Stimulated activated CD4-positive, alpha-beta T cell treated with anti-CD3 and anti-CD28 coated beads, Interleukin-15, amount 100 ng/mL, for 1 hour (primary cell): ENCODE data around the gene GPATCH2.
A peak's percentile ranks its signal among the peaks of the same experiment; 100 is the strongest.
"Not testable (repeated sequence)": the region's sequence is repeated elsewhere in the genome, so short reads cannot be mapped to it uniquely, and the experiment has no call there.

ENCODE experiments used
- DNase-seq, 2 donors: peaks; one replicate each; pipeline ENCODE4 v3.0.0-alpha.2; 2020; ENCODE audit warnings: low read depth in 1 of 2, low spot score in 1 of 2

Gene GPATCH2

GRCh38 chr1:217526636-217527035 is 104.3 kb downstream of the GPATCH2 start:
- DNase-seq, result no peak

DNA sequence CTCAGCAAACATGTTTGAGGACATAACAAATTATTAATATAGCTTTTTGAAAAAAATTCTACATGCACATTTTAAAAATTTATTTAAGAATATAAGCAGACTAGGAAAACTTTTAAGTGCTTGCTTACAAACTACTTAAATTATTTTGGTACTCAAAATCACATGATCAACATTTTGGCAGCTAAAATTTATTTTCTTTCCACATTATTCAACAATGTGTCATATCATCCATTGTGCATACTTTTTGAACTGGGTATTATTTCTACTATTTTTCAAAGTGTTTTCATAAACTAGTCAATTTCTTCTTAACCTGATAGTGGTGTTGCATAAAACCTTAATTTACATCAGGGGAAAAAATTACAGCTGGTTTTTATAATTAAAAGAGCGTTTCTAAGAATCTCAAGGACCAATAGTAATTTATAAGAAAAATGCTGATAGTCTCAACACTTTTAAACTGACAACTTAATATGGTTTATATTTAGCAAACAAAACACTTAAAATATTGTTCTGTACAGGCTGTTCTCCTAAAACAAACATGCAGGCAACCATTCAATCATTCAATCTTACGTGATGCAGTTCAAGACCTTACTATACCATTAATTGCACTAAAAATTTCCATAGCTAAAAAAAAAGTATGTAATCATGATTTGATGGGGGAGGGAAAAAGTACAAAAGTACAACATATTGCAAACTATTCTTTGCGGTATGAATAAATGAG is 105.0 kb downstream of the GPATCH2 start:
- no peak for DNase-seq

DNA sequence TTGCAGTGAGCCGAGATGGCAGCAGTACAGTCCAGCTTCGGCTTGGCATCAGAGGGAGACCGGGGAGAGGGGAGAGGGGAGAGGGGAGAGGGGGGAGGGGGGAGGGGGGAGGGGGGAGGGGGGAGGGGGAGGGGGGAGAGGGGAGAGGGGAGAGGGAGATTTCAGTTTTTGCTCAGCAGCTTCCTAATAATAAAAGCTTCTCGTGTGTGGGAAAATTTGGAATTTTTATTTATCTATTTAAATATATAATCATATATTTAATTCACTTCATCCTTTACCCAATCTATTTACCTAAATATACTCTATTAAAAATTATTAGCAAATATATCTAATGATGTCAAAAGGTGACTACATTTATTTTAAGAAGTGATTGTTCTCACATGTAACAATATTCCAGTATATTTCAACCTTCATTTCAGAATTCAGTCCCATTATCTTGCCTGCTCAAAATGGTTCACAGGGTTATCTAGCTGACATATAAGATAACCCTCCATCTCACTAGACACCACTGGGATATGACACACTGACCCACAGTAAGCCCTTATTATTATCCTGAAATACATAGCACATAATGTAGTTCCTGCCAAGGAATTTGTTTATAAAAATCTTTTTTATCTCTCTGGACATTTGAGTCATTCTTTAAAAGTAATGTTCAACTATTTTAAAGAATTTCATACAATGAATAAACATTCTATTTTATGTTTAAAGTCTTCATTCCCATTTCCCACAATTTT is 105.9 kb downstream of the GPATCH2 start:
- no peak for DNase-seq

DNA sequence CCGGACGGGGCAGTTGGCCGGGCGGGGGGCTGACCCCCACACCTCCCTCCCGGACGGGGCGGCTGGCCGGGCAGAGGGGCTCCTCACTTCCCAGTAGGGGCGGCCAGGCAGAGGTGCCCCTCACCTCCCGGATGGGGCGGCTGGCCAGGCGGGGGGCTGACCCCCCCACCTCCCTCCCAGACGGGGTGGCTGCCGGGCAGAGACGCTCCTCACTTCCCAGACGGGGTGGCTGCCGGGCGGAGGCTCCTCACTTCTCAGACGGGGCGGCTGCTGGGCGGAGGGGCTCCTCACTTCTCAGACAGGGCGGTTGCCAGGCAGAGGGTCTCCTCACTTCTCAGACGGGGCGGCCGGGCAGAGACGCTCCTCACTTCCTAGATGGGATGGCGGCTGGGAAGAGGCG is 107.0 kb downstream of the GPATCH2 start:
- not testable (repeated sequence) for DNase-seq

DNA sequence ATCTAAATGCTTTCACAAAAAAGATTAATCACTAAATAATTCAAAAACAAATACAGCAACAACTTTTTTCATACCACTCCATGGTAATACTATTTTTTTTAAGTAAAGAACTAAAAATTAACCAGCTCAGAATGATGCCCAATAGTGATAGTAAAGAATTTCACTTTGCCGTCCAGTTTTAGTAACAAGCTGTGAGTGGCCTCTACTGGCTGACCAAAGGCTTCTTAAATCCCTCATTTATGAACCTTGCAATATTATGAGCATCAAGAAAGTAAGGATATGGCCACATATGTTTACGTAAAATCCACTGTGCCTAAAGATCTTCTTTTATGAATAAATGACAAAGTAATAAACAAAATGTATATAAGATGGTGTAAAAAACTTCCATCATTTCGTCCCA is 108.6 kb downstream of the GPATCH2 start:
- no peak for DNase-seq

DNA sequence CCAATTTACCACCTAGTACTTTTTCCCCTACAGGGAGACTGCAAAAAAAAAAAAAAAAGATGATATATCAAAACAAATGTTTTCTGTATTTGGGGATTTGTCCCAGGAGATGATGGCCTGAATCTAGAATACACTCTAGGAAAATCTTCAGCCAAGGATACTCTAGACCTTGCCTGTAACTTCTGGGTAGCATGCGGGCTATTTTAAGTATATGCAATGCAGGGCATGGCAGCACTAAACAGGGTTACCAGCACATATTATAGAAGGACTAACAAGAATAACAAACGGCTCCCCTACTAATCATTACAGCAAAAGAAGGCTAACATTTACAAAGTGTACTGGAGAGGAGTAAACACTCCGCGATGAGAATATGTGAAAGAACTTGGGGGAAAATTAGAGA is 109.6 kb downstream of the GPATCH2 start:
- no peak for DNase-seq

- DNase-seq, result no peak
Observed at GRCh38 chr1:217506878-217507277, 124.0 kb downstream of the GPATCH2 start.

- no peak for DNase-seq
Observed at GRCh38 chr1:217498209-217498608, 132.7 kb downstream of the GPATCH2 start.

DNA sequence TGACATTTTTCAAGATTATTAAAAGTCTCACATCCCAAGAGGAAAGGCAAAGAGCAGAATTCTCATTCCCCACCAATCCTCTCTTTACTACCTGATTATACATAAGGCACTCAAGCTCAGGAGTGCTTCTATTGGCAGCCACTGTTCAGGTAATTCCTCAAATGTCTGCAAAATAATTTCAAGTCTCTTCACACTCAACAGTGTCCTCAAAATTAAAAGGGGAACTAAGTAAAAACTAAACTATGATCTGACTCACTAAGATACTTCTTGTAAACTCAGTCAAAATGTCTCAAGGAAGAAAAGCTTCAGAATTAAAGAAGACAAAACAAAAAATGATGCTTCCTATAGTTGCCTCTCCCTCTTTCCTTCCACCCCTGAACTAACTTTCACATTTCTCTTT is 135.6 kb downstream of the GPATCH2 start:
- DNase-seq, result no peak

- no peak for DNase-seq
Observed at GRCh38 chr1:217494767-217495166, 136.1 kb downstream of the GPATCH2 start.

- DNase-seq, result no peak
Observed at GRCh38 chr1:217493290-217493689, 137.6 kb downstream of the GPATCH2 start.

- no peak for DNase-seq
Observed at GRCh38 chr1:217484871-217485270, 146.0 kb downstream of the GPATCH2 start.

GRCh38 chr1:217482356-217483102 is 148.4 kb downstream of the GPATCH2 start:
- peak in 1 of 2 donors; percentile 2 for DNase-seq

DNA sequence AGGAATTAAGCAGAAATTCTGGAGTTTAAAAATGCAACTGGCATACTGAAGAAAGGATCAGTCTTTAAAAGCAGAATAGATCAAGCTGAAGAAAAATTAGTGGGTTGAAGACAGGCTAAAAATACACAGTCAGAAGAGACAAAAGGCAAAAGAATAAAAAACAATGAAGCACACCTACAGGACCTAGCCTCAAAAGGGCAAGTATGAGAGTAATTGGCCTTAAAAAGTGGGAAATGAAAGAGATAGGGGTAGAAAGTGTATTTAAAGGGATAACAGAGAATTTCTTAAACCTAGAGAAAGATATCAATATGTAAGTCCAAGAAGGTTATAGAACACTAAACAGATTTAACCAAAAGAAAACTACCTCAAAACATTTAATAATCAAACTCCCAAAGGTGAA is 152.4 kb downstream of the GPATCH2 start:
- no peak for DNase-seq

GRCh38 chr1:217472915-217473314 is 158.0 kb downstream of the GPATCH2 start:
- DNase-seq, result no peak

- no peak for DNase-seq
Observed at GRCh38 chr1:217471403-217471802, 159.5 kb downstream of the GPATCH2 start.

- no peak for DNase-seq
Observed at GRCh38 chr1:217469983-217470382, 160.9 kb downstream of the GPATCH2 start.

DNA sequence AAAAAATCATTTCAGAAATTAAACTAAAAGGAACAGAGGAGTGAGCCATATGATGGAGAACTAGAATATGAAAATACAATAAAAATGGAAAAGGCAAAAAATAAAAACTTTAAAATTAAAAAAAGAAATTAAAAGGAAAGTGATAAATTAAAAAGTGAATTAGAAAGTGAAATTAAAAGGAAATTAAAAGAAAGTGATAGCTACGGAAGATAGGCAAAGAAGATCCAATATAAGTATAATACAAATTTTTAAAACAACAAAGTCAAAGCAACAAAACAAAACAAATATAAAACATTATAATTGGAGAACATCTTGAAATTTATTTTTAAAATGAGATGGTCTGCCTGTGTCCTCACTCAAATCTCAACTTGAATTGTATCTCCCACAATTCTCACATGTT is 165.8 kb downstream of the GPATCH2 start:
- no peak for DNase-seq

GRCh38 chr1:217462666-217463065 is 168.2 kb downstream of the GPATCH2 start:
- DNase-seq, result no peak

DNA sequence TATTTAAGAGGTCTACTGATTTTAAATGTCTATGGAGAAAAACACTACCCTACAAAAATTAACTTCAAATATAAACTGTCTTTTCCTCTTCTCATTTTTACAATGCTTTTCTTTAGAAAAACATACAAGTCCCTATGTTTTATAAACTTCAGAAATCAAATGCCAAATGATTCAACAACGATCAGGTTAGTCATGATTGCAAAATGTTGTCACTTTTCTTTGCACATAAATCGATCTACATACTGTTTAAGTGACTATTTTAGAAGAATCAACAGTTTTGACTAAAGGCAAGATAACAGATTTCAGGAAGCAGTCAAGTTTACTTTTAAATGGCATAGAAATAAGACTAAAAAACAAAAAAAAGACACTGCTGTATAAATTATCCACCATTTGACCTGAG is 168.7 kb downstream of the GPATCH2 start:
- no peak for DNase-seq

DNA sequence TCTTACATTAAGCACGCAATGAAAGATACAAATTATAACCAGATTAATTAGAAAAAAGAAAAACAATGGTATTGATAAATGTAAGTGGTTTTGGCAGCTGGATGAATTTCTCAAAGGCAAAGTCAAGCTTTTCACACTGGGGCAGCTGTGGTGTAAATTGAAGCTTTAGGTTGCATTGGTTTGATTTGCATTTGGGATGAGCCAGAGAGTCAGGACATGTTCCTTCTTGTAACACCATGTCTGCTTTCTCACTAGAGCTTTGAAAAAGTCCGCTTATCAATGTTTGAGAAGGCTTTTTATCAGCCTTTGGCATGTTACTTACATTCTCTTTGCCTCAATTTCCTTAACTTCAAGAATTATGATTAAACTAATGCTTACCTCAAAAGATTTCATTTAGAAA is 173.9 kb downstream of the GPATCH2 start:
- DNase-seq, result no peak

DNA sequence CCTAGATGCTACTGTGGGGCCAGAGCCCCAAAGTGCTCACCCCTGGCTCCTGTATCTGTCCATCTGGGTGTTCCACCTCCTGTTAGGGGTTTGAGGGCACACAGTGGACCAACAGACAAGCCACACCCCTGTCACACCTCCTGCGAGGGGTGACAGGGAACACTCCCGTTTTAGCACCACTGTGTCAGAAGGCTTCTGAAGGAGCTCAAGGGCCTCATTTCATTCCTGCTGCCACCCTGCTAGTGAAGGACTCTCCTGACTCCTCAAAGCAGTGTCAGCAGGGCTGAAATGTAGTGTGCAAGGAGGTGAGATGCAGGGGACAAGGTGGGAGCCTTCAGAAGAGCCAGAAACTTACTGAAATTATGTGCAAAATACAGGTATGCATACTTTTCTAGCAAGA is 174.6 kb downstream of the GPATCH2 start:
- no peak for DNase-seq
